A204.1 (cell line): ENCODE data around the gene STEAP2.

Experiments
- FAIRE-seq: peaks from 2 replicates; lab custom pipeline; 2012; peaks lifted over from hg19 to GRCh38; lab: Jason Lieb, UNC

Gene STEAP2

DNA sequence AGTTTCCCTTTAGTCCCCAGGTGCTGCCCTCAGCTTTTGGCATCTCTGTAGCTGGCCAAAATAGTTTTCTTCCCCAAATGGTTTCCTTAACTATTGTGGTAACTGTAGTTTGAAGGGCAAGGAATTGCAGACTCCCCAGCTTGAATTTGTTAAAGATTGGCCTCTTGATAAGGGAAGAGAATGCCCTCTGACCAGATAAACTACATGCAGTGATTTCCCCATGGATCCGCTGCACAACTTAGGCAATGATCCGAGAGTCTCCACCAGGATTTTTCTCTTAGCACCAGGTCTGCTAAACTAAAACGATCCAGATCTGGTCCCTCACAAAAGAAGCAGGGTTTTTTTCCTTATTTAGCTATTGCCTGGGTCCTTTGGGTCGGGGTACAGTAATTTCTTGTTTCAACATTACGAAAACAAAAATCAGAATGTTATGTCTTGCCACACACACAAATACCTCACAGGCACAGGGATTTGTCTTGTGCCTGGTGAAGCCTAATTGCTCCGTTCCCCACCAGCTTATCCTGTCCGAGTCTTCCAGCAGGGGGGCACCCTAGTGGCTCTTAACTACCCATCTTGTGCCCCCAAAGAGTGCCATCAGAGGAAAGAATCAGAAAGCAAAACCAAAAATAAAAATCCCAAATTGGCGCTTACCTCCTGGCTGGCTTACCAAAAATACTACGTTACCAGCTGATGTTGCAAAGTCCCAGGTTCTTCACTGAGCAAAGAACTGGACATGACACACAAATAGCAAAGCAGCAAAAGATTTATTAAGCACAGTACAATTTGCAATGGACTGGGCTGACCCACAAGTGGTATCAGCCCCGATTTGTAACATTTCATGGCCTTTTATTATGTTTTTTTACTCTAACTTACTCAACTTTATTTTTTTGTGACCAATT is 16.4 kb upstream of the STEAP2 start:
- no peak for FAIRE-seq

DNA sequence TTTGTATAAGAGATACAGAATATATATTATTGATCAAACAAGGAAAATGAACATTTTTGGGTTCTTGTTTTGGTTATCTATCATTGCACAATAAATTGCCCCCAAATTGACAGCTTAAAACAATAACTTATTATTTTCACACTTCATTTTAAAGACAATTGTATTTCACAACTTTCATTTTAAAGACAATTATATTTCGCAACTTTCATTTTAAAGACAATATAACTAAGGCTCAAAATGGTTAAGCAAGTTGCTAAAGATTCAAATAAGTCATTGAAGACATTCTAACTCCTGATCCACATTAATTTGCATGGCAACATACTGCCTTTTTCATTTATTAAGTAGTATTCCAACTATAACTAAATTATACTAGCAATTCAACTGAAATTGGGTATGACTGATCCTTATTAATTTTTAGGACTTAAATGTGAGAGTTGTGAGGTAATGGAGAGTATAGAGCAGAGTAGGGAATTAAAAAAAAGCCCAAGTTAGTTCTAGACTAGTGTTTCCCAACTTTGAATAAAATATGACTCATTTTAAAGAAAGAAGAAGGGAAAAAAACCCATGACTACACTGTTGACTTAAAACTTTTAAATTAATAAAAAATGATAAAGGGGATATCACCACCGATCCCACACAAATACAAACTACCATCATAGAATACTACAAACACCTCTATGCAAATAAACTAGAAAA is 9.9 kb upstream of the STEAP2 start:
- no peak for FAIRE-seq

DNA sequence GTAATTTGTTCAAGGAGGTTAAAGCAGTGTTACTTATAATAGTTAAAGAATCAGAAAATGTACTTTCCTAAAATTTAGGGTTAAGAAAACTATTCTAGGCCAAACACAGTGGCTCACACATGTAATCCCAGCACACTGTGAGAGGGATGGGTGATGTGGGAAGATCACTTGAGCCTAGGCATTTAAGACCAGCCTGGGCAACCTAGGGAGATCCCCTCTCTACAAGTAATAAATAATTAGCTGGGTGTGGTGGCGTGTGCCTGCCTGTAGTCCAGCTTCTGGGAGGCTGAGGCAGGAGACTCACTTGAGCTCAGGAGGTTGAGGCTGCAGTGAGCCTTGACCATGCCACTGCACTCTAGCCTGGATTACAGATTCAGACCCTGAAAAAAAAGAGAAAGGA is 3.6 kb upstream of the STEAP2 start:
- FAIRE-seq, result no peak

DNA sequence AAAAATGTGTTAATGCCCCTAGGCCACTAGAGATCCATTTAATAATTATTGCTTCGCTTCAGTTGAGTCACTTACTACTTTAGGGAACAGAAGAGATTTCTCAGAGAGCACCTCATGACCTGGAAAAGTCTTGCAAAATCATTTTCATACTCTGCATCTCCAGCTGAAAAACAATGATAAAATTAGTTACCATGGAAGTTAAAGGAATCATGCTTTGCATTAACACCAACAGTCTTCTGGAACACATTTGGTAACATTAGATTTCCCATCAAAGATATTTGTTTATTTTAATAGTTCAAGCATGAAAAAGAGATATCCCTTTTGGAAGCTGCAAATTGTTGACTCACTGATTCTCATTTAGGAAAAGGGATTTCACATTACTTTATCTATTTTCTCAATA is 1.8 kb upstream of the STEAP2 start:
- FAIRE-seq, result no peak

DNA sequence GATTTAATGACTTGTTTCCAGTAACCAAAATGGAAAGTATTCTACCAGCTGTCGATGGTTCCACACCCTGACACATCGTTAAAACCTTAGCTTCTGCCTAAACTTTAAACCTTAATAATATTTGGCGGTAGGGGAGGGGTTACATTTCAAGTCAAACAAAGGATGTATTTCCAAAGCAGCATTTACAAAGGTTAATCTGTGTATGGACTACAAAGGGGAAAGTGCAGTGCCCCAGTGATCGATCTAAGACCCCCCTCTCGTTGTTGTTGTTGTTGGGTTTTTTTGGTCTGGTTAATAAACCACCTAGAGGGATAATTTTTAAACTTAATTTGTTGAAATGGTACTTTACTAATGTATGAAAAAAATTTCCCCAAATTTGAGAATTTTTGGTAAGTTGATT is 1.1 kb upstream of the STEAP2 start:
- no peak for FAIRE-seq

DNA sequence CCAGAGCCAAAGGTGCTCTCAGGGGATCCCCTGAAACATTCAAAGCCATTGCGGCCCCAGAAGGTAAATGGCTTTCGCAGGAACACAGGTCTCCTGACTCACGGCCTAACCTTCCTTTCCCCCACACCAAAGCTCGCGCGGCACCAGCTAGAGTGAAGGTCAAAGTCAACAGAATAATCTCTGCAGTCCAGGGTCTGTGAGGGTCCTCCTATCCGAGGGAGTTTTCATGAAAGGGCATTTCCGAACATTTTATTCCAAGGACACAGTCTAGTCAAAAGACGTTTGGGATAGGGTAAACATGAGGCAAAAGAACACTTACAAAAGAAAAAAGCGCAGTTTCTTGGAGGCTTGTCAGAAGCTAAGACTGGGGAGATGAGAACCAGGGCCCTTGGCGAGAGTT is 559 bp upstream of the STEAP2 start:
- no peak for FAIRE-seq

DNA sequence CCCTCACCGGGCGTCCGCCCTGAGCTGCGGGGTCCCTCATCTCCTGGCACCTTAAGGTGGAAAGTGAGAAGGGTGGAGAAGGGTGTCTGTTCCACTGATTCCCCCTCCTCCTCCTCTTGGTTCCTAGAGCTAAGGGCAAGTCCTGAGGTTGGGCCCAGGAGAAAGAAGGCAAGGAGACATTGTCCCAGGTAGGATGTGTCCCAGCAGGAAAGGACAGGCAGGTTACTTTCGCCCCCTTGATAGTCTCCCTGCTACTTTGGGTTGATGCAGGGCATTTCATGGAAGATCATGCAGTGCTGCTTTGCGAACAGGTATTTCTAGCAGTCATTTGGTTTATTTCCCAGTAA is 582 bp downstream of the STEAP2 start:
- no peak for FAIRE-seq

DNA sequence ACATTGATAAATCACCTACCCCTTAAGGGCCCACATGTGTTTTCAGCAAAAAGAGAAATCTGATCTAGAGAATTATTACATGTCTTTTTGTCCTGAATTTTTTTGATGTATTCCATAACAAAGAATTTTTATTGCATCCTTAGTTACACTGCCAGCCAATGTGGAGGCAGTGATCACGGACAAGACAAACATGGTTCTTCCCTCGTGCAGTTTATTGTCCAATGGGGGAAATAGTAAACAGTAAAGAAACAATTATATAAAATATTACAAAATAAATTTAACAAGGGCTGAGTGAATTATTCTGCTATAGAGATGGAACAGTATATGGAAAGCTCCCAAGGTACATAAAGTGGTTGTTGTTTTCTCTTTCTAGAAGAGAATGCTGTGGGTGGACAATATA is 2.0 kb downstream of the STEAP2 start:
- no peak for FAIRE-seq

DNA sequence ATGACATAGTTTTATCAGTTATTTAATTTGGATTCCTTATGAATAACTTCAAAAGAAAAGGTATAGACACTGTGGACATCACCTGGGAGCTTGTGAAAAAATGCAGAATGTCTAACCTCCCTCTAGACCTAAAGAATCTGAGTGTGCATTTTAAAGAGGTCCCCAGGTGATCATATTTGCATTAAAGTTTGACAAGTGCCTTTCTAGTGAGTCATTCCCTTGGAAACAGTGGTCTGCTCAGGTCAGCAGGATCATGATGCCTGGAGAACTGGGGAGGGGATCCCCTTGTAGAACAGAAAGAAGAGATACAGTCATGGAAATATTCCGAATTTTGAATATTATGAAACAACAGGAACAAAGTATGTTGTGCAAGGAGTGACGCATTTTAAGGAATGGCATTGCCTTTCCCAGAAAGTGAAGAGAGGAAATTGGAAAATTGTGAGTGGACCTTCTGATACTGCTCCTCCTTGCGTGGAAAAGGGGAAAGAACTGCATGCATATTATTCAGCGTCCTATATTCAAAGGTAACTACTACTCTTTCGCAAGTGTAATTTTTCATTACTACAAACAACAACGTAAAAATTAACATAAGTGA is 4.6 kb downstream of the STEAP2 start:
- FAIRE-seq, result no peak

DNA sequence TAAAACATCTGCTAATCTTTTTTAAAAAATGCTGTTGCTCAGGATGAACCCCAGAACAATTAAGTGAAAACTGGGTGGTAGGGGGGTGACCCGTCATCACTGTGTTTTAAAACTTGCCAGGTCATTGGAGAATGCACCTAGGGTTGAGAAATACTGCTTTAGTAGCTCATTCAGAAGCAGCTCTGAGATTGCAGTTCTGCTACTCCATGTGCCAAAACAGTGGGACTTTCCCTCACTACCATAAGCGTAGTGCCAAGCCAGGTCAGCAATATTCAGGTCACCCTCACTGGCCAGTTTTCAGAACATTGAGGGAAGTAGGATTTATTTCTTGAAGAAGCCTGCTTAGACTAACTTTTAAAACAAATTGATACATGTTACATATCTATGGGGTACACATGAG is 5.2 kb downstream of the STEAP2 start:
- no peak for FAIRE-seq

DNA sequence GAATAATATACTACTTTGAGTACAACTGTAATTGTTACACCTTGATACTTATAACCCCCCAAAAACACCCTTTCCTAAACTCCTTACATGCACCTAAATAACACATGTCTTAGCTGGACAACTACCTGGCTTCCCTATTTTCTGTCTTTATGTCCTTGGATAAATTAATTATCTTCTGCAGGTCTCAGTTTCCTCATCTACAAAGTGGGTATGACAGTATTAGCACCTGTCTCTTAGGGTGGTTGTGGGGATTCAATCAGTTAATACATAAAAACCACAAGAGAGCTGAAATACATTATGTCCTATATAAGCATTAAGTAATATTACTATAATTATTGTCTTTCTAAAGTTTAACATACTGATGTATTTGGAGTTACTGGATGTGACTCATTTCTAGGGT is 10.8 kb downstream of the STEAP2 start:
- no peak for FAIRE-seq

DNA sequence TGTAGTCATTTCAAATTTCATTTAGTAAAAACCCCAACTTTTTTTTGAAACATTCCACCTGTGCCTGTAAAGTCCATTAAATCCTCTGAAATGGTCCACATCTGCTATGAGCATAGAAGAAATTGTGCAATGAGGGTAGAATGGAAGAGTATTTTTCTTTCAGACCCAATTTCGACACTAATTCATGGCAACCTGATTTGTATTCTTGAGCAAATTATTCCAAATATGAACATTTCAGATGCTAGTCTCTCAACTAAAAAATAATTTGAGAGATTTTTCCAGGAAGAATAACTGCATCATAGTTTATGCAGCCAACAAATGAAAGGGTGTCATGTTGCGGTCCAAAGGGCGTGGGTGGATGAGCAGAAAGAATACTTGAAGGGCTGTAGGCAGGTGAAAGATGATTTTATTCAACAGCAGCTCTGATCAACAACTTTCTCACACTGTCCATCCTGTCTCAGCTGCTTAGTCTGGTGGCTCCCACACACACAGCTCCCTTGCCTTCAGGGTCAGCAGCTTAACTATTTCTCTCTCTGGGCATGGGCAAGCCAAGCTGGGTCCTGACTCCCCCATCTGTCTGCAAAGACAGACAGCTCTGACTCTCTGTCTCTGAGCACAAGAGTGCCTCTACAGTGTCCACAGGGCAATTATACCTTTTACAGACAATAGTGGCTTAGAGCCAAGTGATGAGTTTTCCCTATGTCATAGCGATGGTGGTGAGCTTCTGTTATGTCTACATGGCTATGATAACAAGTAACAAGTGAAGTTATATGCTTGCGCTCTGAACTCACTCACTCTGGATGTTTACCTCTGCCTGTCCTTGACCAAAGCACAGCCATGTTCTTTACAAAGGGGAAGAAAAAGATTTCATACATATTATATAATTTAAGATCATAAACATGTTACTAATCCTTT is 11.5 kb downstream of the STEAP2 start:
- no peak for FAIRE-seq

DNA sequence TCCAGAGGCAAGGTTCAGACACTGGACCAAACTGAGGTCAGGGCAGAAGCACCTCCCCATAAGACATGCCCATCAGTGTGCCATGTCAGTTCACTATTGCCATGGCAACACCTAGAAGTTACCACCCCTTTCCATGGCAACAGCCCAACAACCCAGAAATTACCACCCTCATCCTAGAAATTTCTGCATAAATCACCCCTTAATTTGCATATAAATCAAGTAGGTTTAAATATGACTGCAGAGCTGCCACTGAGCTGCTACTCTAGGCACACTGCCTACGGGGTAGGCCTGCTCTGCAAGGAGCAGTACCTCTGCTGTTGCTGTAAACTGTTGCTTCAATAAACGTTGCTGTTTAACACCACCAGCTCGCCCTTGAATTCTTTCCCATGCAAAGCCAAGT is 12.7 kb downstream of the STEAP2 start:
- FAIRE-seq, result no peak

DNA sequence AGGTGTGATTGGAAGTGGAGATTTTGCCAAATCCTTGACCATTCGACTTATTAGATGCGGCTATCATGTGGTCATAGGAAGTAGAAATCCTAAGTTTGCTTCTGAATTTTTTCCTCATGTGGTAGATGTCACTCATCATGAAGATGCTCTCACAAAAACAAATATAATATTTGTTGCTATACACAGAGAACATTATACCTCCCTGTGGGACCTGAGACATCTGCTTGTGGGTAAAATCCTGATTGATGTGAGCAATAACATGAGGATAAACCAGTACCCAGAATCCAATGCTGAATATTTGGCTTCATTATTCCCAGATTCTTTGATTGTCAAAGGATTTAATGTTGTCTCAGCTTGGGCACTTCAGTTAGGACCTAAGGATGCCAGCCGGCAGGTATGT is 13.6 kb downstream of the STEAP2 start:
- FAIRE-seq, result no peak

DNA sequence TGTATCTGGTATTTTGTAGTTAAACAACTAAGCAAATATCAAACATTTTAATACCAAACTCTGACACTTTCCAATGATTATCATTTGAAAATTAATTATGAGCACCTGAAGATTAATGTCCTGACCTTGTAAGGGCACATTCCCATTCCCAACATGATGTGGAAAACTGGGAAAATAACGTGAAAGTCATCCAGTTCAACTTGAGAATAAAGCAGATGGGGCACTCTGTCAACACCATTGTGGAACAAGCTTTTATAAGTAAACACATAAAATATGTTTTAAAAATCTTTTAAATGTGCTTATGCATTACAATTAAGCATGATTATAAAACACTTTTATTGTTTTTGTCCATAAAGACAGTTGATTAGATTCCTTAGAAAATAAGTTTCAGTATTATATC is 14.1 kb downstream of the STEAP2 start:
- FAIRE-seq, result no peak

DNA sequence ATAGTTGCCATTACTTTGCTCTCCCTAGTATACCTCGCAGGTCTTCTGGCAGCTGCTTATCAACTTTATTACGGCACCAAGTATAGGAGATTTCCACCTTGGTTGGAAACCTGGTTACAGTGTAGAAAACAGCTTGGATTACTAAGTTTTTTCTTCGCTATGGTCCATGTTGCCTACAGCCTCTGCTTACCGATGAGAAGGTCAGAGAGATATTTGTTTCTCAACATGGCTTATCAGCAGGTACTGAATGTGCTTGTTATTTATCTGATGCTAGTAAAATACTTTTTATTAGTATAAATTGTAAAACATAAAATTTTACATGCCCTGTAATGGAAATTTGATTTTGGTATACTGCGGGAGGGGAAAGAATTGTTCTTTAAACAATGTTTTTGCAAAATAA is 15.7 kb downstream of the STEAP2 start:
- no peak for FAIRE-seq

DNA sequence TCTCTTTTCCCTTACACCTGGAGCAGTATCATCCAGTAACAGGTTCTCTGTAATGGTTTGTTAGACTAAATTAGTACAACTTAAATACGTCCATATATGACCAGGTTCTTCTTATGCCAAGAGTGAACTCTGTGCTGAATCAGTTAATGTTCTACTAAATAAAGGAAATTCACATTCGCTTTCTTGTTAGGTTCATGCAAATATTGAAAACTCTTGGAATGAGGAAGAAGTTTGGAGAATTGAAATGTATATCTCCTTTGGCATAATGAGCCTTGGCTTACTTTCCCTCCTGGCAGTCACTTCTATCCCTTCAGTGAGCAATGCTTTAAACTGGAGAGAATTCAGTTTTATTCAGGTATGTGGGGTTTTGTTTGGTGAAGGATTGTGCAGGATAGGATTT is 18.1 kb downstream of the STEAP2 start:
- FAIRE-seq, result no peak

DNA sequence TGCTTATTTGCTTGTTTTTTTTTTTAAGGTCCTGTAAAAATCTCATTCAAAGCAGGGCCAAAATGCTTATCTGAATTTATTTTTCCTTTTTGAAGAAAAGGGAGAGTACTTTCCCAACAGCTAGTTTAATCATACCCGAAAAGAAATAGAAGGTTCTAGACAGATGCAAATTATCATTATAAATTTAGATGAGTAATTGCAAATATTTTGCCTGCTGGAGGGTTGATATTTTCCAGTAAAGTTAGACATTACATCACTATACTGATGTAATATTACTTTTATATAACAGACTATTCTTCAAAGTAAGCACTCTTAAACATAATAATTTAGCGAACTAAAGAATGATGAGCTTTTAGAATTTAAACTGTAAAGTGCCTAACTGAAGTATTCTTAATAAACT is 19.3 kb downstream of the STEAP2 start:
- FAIRE-seq, result no peak

DNA sequence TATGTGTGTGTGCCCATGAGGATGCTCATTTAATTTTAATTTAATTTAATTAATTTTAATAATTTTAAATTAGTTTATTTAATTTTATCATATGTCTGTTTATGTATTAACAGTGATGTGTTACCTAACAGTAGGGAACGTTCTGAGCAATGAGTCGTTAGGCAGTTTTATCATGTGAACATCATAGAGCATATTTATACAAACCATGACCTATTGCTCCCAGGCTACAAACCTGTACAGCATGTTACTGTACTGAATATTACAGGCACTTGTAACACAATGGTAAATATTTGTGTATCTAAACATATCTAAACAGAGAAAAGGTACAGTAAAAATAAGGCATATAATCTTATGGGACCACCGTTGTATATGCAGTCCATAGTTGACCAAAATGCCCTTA is 19.8 kb downstream of the STEAP2 start:
- FAIRE-seq, result peak; percentile 56

DNA sequence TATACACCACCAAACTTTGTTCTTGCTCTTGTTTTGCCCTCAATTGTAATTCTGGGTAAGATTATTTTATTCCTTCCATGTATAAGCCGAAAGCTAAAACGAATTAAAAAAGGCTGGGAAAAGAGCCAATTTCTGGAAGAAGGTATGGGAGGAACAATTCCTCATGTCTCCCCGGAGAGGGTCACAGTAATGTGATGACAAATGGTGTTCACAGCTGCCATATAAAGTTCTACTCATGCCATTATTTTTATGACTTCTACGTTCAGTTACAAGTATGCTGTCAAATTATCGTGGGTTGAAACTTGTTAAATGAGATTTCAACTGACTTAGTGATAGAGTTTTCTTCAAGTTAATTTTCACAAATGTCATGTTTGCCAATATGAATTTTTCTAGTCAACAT is 20.9 kb downstream of the STEAP2 start:
- FAIRE-seq, result no peak

DNA sequence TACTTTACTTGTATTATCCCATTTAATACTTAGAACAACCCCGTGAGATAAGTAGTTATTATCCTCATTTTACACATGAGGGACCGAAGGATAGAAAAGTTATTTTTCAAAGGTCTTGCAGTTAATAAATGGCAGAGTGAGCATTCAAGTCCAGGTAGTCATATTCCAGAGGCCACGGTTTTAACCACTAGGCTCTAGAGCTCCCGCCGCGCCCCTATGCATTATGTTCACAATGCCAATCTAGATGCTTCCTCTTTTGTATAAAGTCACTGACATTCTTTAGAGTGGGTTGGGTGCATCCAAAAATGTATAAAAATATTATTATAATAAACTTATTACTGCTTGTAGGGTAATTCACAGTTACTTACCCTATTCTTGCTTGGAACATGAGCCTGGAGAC is 22.0 kb downstream of the STEAP2 start:
- FAIRE-seq, result no peak

DNA sequence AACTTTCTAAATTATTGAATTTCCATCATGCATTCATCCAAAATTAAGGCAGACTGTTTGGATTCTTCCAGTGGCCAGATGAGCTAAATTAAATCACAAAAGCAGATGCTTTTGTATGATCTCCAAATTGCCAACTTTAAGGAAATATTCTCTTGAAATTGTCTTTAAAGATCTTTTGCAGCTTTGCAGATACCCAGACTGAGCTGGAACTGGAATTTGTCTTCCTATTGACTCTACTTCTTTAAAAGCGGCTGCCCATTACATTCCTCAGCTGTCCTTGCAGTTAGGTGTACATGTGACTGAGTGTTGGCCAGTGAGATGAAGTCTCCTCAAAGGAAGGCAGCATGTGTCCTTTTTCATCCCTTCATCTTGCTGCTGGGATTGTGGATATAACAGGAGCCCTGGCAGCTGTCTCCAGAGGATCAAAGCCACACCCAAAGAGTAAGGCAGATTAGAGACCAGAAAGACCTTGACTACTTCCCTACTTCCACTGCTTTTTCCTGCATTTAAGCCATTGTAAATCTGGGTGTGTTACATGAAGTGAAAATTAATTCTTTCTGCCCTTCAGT is 25.3 kb downstream of the STEAP2 start:
- FAIRE-seq, result no peak
